ENCODE data around the gene CTNNA3. TPM values are rescaled to one million over a fixed set of nuclear protein-coding genes. Genes with fewer than 3 reads are reported as not detected.
A peak's percentile ranks its signal among the peaks of the same experiment; 100 is the strongest.

The CTNNA3 gene
- total and polyA plus RNA-seq, 4 experiments from 2014 or later = not detected

DNA sequence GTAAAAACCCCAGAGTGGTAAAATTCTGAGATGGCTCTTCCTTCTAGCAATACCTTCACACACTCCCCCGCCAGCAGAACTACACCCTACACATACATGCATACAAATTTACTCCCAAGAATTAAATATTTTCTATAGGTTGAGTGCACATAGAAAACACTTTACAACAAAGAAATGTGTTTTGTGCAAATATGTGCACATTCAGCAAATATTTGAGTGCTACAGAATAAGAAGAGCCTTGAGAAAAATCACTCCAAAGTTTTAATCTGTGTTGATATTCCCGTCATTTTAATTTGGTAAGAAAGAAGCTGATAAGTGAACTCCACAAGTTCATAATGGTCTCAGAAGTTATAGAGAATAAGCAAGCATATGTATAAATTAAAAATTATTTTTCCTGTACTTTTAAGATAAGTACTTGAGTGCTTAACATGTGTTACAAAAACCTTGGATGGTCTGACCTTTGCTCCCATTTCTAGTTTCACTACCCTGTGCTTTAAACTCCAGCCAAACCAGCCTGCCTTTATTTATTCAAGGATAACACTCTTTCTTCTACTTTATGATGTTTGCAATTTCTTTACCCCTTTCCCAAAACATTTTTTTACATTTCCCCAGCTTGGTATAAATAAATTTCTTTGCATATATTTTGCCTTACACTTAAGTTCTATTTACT, 1503.7 kb downstream of the CTNNA3 start:
- Mint-ChIP-seq H3K4me3 (no peak overlapping the region), H3K4me1 (no peaks in the 10 kb centered on the region), H3K27ac (no peak overlapping the region), H3K27me3 (peaks cover 0 to 1% of the 10 kb centered on the region in 2 donors), H3K9me3 (no peaks in the 10 kb centered on the region), H3K36me3 (no peaks in the 10 kb centered on the region)
- POLR2A ChIA-PET (ENCODE audit: partially characterized antibody) = no interaction called here
- H3K4me1 ChIP-seq (ENCODE audit: insufficient read depth, low read length) = no peaks in the 10 kb centered on the region
- no peak overlapping the region for H3K27ac ChIP-seq (ENCODE audit: low read depth, low read length)
- CTCF ChIA-PET (ENCODE audit: partially characterized antibody) = no interaction called here
- no peaks in the 10 kb centered on the region for H3K9me3 ChIP-seq (ENCODE audit: control insufficient read depth in 1 of 2, low read length in 2 of 2)
- H3K4me3 ChIP-seq (ENCODE audit: low read length in 2 of 2) = no peak overlapping the region
- DNase-seq = no peak
- no peaks in the 10 kb centered on the region for H3K27me3 ChIP-seq (ENCODE audit: insufficient read depth, low read length)
- intact Hi-C loops (cut with micrococcal nuclease) = no loop called here
- H3K36me3 ChIP-seq (ENCODE audit: insufficient read depth, low read length) = no peaks in the 10 kb centered on the region

DNA sequence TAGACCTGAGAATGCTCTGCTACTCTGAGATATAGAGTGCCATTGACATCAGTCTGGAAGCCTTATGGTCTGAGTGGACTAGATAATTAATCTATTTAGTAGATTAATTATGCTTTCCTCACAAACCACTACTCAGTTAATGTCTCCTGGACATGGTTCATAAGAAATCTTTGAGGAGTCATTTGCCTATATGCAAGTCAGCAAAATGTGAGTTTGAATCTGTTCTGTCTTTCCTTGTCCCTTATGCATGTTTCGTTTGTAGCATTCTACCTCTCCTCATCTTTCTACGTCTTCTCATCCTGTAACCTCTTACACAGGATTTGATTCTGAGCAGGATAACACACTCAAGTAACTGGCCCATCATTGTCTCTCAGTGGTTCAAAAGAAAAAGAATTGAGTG, 1505.6 kb downstream of the CTNNA3 start:
- H3K36me3 Mint-ChIP-seq = no peaks in the 10 kb centered on the region

GRCh38 chr10:66189271-66189670, 1506.7 kb downstream of the CTNNA3 start:
- H3K27ac Mint-ChIP-seq = no peak overlapping the region
- no peaks in the 10 kb centered on the region for H3K9me3 Mint-ChIP-seq
- Histone ChIP-seq H3K36me3 (ENCODE audit: insufficient read depth, low read length) (no peaks in the 10 kb centered on the region), H3K27me3 (ENCODE audit: insufficient read depth, low read length) (no peaks in the 10 kb centered on the region), H3K4me3 (ENCODE audit: low read length in 2 of 2) (no peak overlapping the region), H3K9me3 (ENCODE audit: control insufficient read depth in 1 of 2, low read length in 2 of 2) (no peaks in the 10 kb centered on the region), H3K4me1 (ENCODE audit: insufficient read depth, low read length) (no peaks in the 10 kb centered on the region), H3K27ac (ENCODE audit: low read depth, low read length) (no peak overlapping the region)
- ChIA-PET CTCF (ENCODE audit: partially characterized antibody) (interaction anchor here (1.4 kb wide), 1 partner anchor 9 kb away, joined by 4 read pairs; no protein-coding TSS in a partner anchor), POLR2A (ENCODE audit: partially characterized antibody) (no interaction called here)
- intact Hi-C loops (cut with micrococcal nuclease) = no loop called here
- peaks cover 0 to 1% of the 10 kb centered on the region in 2 donors for H3K27me3 Mint-ChIP-seq
- DNase-seq = no peak
- H3K4me3 Mint-ChIP-seq = no peak overlapping the region
- no peaks in the 10 kb centered on the region for H3K4me1 Mint-ChIP-seq
- H3K36me3 Mint-ChIP-seq = no peaks in the 10 kb centered on the region

More for the DNA sequence above, 1505.6 kb downstream of the CTNNA3 start:
- H3K9me3 ChIP-seq (ENCODE audit: control insufficient read depth in 1 of 2, low read length in 2 of 2) = no peaks in the 10 kb centered on the region
- H3K27me3 ChIP-seq (ENCODE audit: insufficient read depth, low read length) = no peaks in the 10 kb centered on the region
- no peaks in the 10 kb centered on the region for H3K36me3 ChIP-seq (ENCODE audit: insufficient read depth, low read length)
- CTCF ChIA-PET (ENCODE audit: partially characterized antibody) = no interaction called here
- no peaks in the 10 kb centered on the region for H3K4me1 ChIP-seq (ENCODE audit: insufficient read depth, low read length)
- H3K4me1 Mint-ChIP-seq = no peaks in the 10 kb centered on the region
- H3K4me3 ChIP-seq (ENCODE audit: low read length in 2 of 2) = no peak overlapping the region
- H3K9me3 Mint-ChIP-seq = no peaks in the 10 kb centered on the region
- H3K27ac ChIP-seq (ENCODE audit: low read depth, low read length) = no peak overlapping the region
- no peak overlapping the region for H3K27ac Mint-ChIP-seq
- intact Hi-C loops (cut with micrococcal nuclease) = no loop called here
- POLR2A ChIA-PET (ENCODE audit: partially characterized antibody) = no interaction called here
- H3K27me3 Mint-ChIP-seq = peaks cover 0 to 1% of the 10 kb centered on the region in 2 donors
- H3K4me3 Mint-ChIP-seq = no peak overlapping the region
- no peak for DNase-seq

DNA sequence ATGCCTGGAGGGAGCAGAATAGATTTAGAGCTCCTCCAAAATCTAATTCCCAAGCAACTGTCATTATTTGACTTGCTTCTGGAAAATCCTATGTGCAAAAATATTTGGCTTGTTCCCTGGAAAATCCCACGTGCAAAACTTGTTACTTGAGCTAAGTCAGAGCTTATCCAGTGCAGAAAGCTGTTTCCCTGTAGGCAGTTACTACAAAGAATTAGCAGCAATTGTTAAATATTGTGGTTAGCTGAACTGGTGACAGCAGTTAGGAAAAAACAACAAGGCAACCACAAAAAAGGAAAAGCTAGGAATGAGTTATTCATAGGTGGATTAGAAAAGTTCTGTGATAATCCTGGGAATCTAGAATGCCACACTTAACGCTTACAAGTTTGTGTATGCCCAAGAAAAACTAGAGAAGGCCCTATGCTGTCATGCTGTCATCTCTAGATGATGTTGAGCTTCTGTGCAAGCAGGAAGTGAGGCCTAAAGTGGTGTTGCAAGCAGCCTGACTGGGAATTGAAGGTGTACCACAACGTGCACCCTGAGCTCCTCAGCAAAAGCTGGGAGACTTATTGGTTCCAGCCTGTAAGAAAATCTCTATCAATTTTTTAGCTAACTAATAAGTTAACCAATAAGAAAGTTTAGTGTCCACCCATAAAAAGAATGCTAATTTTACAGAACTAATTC, 1508.8 kb downstream of the CTNNA3 start:
- ChIA-PET CTCF (ENCODE audit: partially characterized antibody) (no interaction called here), POLR2A (ENCODE audit: partially characterized antibody) (no interaction called here)
- Histone ChIP-seq H3K4me1 (ENCODE audit: insufficient read depth, low read length) (no peaks in the 10 kb centered on the region), H3K36me3 (ENCODE audit: insufficient read depth, low read length) (no peaks in the 10 kb centered on the region), H3K4me3 (ENCODE audit: low read length in 2 of 2) (no peak overlapping the region), H3K27ac (ENCODE audit: low read depth, low read length) (no peak overlapping the region), H3K27me3 (ENCODE audit: insufficient read depth, low read length) (no peaks in the 10 kb centered on the region), H3K9me3 (ENCODE audit: control insufficient read depth in 1 of 2, low read length in 2 of 2) (no peaks in the 10 kb centered on the region)
- Mint-ChIP-seq H3K36me3 (no peaks in the 10 kb centered on the region), H3K9me3 (no peaks in the 10 kb centered on the region), H3K27ac (no peak overlapping the region), H3K4me1 (no peaks in the 10 kb centered on the region), H3K4me3 (no peak overlapping the region), H3K27me3 (peaks cover 0 to 1% of the 10 kb centered on the region in 2 donors)
- intact Hi-C loops (cut with micrococcal nuclease) = no loop called here
- DNase-seq = no peak

- no peaks in the 10 kb centered on the region for H3K9me3 Mint-ChIP-seq
- Histone ChIP-seq H3K4me1 (ENCODE audit: insufficient read depth, low read length) (no peaks in the 10 kb centered on the region), H3K27me3 (ENCODE audit: insufficient read depth, low read length) (no peaks in the 10 kb centered on the region), H3K4me3 (ENCODE audit: low read length in 2 of 2) (no peak overlapping the region), H3K9me3 (ENCODE audit: control insufficient read depth in 1 of 2, low read length in 2 of 2) (no peaks in the 10 kb centered on the region), H3K27ac (ENCODE audit: low read depth, low read length) (no peak overlapping the region), H3K36me3 (ENCODE audit: insufficient read depth, low read length) (no peaks in the 10 kb centered on the region)
- CTCF ChIA-PET (ENCODE audit: partially characterized antibody) = no interaction called here
- H3K36me3 Mint-ChIP-seq = no peaks in the 10 kb centered on the region
- H3K27ac Mint-ChIP-seq = no peak overlapping the region
- DNase-seq = no peak
- no peak overlapping the region for H3K4me3 Mint-ChIP-seq
- intact Hi-C loops (cut with micrococcal nuclease) = loop anchor here (5.0 kb wide), 2 partner anchors 1339 to 1599 kb away; no protein-coding TSS in a partner anchor
- POLR2A ChIA-PET (ENCODE audit: partially characterized antibody) = no interaction called here
- H3K4me1 Mint-ChIP-seq = peaks cover 0 to 3% (median under 1%) of the 10 kb centered on the region in 4 donors
- peaks cover 0 to 1% of the 10 kb centered on the region in 2 donors for H3K27me3 Mint-ChIP-seq
Observed at GRCh38 chr10:66183028-66183427, 1513.0 kb downstream of the CTNNA3 start.

DNA sequence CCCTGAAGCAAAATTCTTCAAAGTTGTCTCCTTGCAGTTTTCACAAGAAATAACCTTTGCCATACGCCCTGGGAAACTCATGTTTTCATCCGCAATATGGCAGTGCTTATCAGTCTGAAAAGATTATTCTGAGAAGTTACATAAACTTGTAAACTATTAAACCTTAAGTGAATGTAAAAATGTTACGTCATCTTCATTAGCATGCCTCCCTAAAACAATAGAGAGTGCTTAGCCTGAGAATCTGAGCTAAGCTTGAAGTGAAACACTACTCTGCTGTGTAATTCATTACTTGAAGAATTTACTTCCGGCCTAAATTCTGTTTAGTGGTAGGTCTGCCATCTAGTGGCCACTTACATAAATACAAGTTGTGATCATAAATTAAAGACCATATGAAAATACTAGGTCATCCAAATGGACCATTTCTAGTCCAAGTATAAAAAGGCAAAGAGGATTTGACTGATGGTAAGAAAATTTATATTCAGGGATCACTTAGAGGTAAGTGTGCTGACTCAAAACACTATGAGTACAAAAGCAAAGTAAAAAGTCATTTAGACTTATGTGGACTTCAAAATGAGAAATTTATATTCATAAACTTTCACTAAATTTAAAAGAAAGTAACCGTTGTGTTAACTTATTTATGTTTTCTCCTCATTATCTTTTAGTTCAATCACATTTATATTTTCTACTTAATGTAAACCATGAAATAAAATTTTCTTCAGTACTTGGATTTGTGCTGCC, 1515.2 kb downstream of the CTNNA3 start:
- Mint-ChIP-seq H3K4me1 (peaks cover 0 to 3% (median under 1%) of the 10 kb centered on the region in 4 donors), H3K4me3 (no peak overlapping the region), H3K27ac (no peak overlapping the region), H3K27me3 (no peaks in the 10 kb centered on the region), H3K9me3 (no peaks in the 10 kb centered on the region), H3K36me3 (no peaks in the 10 kb centered on the region)
- ChIA-PET POLR2A (ENCODE audit: partially characterized antibody) (no interaction called here), CTCF (ENCODE audit: partially characterized antibody) (interaction anchor here (1.2 to 1.6 kb wide), 3 partner anchors 8 to 14 kb away, joined by 3 to 5 read pairs (median 4); no protein-coding TSS in a partner anchor)
- Histone ChIP-seq H3K27ac (ENCODE audit: low read depth, low read length) (no peak overlapping the region), H3K36me3 (ENCODE audit: insufficient read depth, low read length) (no peaks in the 10 kb centered on the region), H3K4me1 (ENCODE audit: insufficient read depth, low read length) (no peaks in the 10 kb centered on the region), H3K4me3 (ENCODE audit: low read length in 2 of 2) (no peak overlapping the region), H3K27me3 (ENCODE audit: insufficient read depth, low read length) (no peaks in the 10 kb centered on the region), H3K9me3 (ENCODE audit: control insufficient read depth in 1 of 2, low read length in 2 of 2) (no peaks in the 10 kb centered on the region)
- peak in 4 of 5 donors; percentile 35 to 45 (median 43) for DNase-seq
- intact Hi-C loops (cut with micrococcal nuclease) = loop anchor here (5.0 kb wide), 2 partner anchors 1342 to 1602 kb away; no protein-coding TSS in a partner anchor

DNA sequence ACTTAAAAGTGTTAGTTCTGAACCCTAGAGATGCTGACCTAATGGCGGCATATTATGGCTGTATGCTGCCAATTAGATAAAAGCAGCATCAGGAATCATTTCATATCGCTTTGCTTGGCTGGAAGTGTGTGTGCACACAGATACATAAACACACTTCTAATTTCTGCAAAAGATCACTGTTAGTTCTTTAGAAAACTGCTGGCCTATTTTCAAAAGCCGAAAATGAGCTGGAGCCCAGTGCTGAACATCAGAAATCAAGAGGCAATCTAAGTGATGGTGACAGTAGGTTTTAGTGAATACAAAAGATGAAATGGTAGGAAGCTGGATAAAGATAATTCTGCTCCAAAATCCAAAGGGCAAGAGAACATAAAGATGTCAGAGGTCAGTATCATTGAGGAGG, 1516.0 kb downstream of the CTNNA3 start:
- ChIA-PET CTCF (ENCODE audit: partially characterized antibody) (interaction anchor here (1.2 to 1.6 kb wide), 3 partner anchors 8 to 14 kb away, joined by 3 to 5 read pairs (median 4); no protein-coding TSS in a partner anchor), POLR2A (ENCODE audit: partially characterized antibody) (no interaction called here)
- Histone ChIP-seq H3K27me3 (ENCODE audit: insufficient read depth, low read length) (no peaks in the 10 kb centered on the region), H3K9me3 (ENCODE audit: control insufficient read depth in 1 of 2, low read length in 2 of 2) (no peaks in the 10 kb centered on the region), H3K4me1 (ENCODE audit: insufficient read depth, low read length) (no peaks in the 10 kb centered on the region), H3K36me3 (ENCODE audit: insufficient read depth, low read length) (no peaks in the 10 kb centered on the region), H3K4me3 (ENCODE audit: low read length in 2 of 2) (no peak overlapping the region), H3K27ac (ENCODE audit: low read depth, low read length) (no peak overlapping the region)
- Mint-ChIP-seq H3K4me1 (peaks cover 0 to 3% (median under 1%) of the 10 kb centered on the region in 4 donors), H3K27ac (no peak overlapping the region), H3K4me3 (no peak overlapping the region), H3K9me3 (no peaks in the 10 kb centered on the region), H3K27me3 (no peaks in the 10 kb centered on the region), H3K36me3 (no peaks in the 10 kb centered on the region)
- no peak for DNase-seq
- intact Hi-C loops (cut with micrococcal nuclease) = loop anchor here (5.0 kb wide), 2 partner anchors 1342 to 1602 kb away; no protein-coding TSS in a partner anchor
